HG03108 (cell line): ENCODE data around the gene SLC28A2.
"Not testable (repeated sequence)": the region's sequence is repeated elsewhere in the genome, so short reads cannot be mapped to it uniquely, and the experiment has no call there.

Experiments
- ATAC-seq: cut with Tn5 transposase; IDR thresholded peaks from one replicate; pipeline ENCODE4 v1.9.1; 2021; ENCODE audit warnings: moderate library complexity; ENCODE audit not compliant: unreplicated experiment

SLC28A2 gene

GRCh38 chr15:45251888-45252287 lies at the start of gene SLC28A2:
Gene SLC28A2, plus strand, starts transcription at chr15:45252234. Its CDS starts 982 bp downstream, at chr15:45253216.
- ATAC-seq = no peak

- no peak for ATAC-seq
Measured at GRCh38 chr15:45203182-45203581, 48.9 kb upstream of the SLC28A2 start.

GRCh38 chr15:45205192-45205591 lies 46.8 kb upstream of the SLC28A2 start:
- ATAC-seq = no peak

GRCh38 chr15:45212493-45212892 lies 39.5 kb upstream of the SLC28A2 start:
- no peak for ATAC-seq

GRCh38 chr15:45221053-45221599 lies 30.9 kb upstream of the SLC28A2 start:
- ATAC-seq = no peak

GRCh38 chr15:45221967-45222366 lies 30.1 kb upstream of the SLC28A2 start:
- ATAC-seq = no peak

- no peak for ATAC-seq
Measured at GRCh38 chr15:45224621-45225217, 27.3 kb upstream of the SLC28A2 start.

GRCh38 chr15:45225506-45226273 lies 26.3 kb upstream of the SLC28A2 start:
- ATAC-seq = no peak

GRCh38 chr15:45228931-45229330 lies 23.1 kb upstream of the SLC28A2 start:
- ATAC-seq = no peak

- no peak for ATAC-seq
Measured at GRCh38 chr15:45230245-45230965, 21.6 kb upstream of the SLC28A2 start.

- ATAC-seq = no peak
Measured at GRCh38 chr15:45231132-45231531, 20.9 kb upstream of the SLC28A2 start.

- ATAC-seq = no peak
Measured at GRCh38 chr15:45231864-45232562, 20.0 kb upstream of the SLC28A2 start.

GRCh38 chr15:45234562-45235235 lies 17.3 kb upstream of the SLC28A2 start:
- ATAC-seq = no peak

- not testable (repeated sequence) for ATAC-seq
Measured at GRCh38 chr15:45236806-45237205, 15.2 kb upstream of the SLC28A2 start.

- ATAC-seq = no peak
Measured at GRCh38 chr15:45242289-45242688, 9.7 kb upstream of the SLC28A2 start.

GRCh38 chr15:45249125-45249780 lies 2.8 kb upstream of the SLC28A2 start:
- ATAC-seq = no peak

- no peak for ATAC-seq
Measured at GRCh38 chr15:45253330-45253729, 1.3 kb downstream of the SLC28A2 start.

- ATAC-seq = no peak
Measured at GRCh38 chr15:45254405-45254804, 2.4 kb downstream of the SLC28A2 start.

GRCh38 chr15:45254824-45255223 lies 2.8 kb downstream of the SLC28A2 start:
- not testable (repeated sequence) for ATAC-seq

GRCh38 chr15:45259796-45260195 lies 7.8 kb downstream of the SLC28A2 start:
- ATAC-seq = no peak
